K562 (cell line): ENCODE data around the gene NABP2. TPM values are rescaled to one million over a fixed set of nuclear protein-coding genes. Genes with fewer than 3 reads are reported as not detected.
A peak's percentile ranks its signal among the peaks of the same experiment; 100 is the strongest.

Source experiments
- AFF4 ChIP-seq: sonication (generic); formaldehyde crosslinking; IDR thresholded peaks from 2 replicates; pipeline ENCODE4 v1.8.0; 2023; ENCODE audit warnings: mild to moderate bottlenecking, missing genetic modification reagents
- CTBP1 ChIP-seq: fragments of 450-650 bp; IDR thresholded peaks from 2 replicates; pipeline ENCODE4 v1.6.1; 2016; ENCODE audit warnings: borderline replicate concordance
- EP400 ChIP-seq: fragments of 450-650 bp; IDR thresholded peaks from 2 replicates; pipeline ENCODE4 v1.6.1; 2017; ENCODE audit warnings: antibody characterized with exemption, mild to moderate bottlenecking, moderate library complexity
- FOXK2 ChIP-seq, 2 experiments: fragments of 450-650 bp; IDR thresholded peaks in 1 of 2; conservative IDR thresholded peaks in 1 of 2; 2 replicates each; pipeline ENCODE4 v1.6.1; 2016; ENCODE audit warnings: low read depth in 2 of 2, mild to moderate bottlenecking in 1 of 2
- GABPB1 ChIP-seq: sonication (generic); formaldehyde crosslinking; IDR thresholded peaks from 2 replicates; pipeline ENCODE4 v1.8.0; 2022; ENCODE audit warnings: mild to moderate bottlenecking, missing genetic modification reagents
- HNRNPK ChIP-seq: fragments of 200-400 bp; formaldehyde crosslinking; IDR thresholded peaks from one replicate; pipeline ENCODE4 v1.6.1; 2018; ENCODE audit warnings: mild to moderate bottlenecking, low read depth, low read length; ENCODE audit not compliant: poor library complexity, severe bottlenecking
- MAX ChIP-seq: sonication (generic); formaldehyde crosslinking; IDR thresholded peaks from 2 replicates; pipeline ENCODE4 v1.9.0; 2022; ENCODE audit warnings: mild to moderate bottlenecking, missing genetic modification reagents
- MAZ ChIP-seq, 2 experiments: fragments of 450-650 bp in 1 of 2; sonication (generic) in 1 of 2; formaldehyde crosslinking; IDR thresholded peaks in 1 of 2; conservative IDR thresholded peaks in 1 of 2; 2 replicates each; pipeline versions ENCODE4 v1.4.0 to v1.5.0; 2020; ENCODE audit warnings: mild to moderate bottlenecking in 1 of 2, missing genetic modification reagents in 1 of 2
- MIER1 ChIP-seq: fragments of 450-650 bp; IDR thresholded peaks from 2 replicates; pipeline ENCODE4 v1.6.1; 2016; ENCODE audit warnings: antibody characterized with exemption, mild to moderate bottlenecking, low read depth
- NR2C2 ChIP-seq, 2 experiments: fragments of 200-800 bp in 1 of 2; sonication (Bioruptor generic) in 1 of 2; sonication (generic) in 1 of 2; formaldehyde crosslinking in 1 of 2; IDR thresholded peaks; 2 replicates each; pipeline versions ENCODE4 v1.6.1 to v1.8.0; 2016 to 2022; ENCODE audit warnings: mild to moderate bottlenecking in 1 of 2, missing compliant biosample characterization in 1 of 2, missing genetic modification characterization in 1 of 2, missing genetic modification reagents in 1 of 2
- RNF219 ChIP-seq: fragments of 250-450 bp; sonication (Bioruptor Pico); IDR thresholded peaks from 2 replicates; pipeline ENCODE4 v1.5.0; 2022; ENCODE audit warnings: mild to moderate bottlenecking
- SNAPC5 ChIP-seq: fragments of 250-450 bp; sonication (Bioruptor Pico); IDR thresholded peaks from 2 replicates; pipeline ENCODE4 v1.8.0; 2021; ENCODE audit warnings: moderate library complexity, mild to moderate bottlenecking, inconsistent platforms
- YY1 ChIP-seq, 3 experiments: IDR thresholded peaks; 2 replicates each; pipeline ENCODE4 v1.6.1; 2011; ENCODE audit warnings: low read length in 2 of 3, mild to moderate bottlenecking in 2 of 3, moderate library complexity in 2 of 3, borderline replicate concordance in 1 of 3, control low read depth in 1 of 3, low read depth in 1 of 3; ENCODE audit not compliant: insufficient read depth in 3 of 3, insufficient replicate concordance in 2 of 3, control insufficient read depth in 1 of 3, insufficient read length in 1 of 3; ENCODE audit errors: extremely low read depth in 1 of 3
- ZBTB2 ChIP-seq: fragments of 450-650 bp; IDR thresholded peaks from 2 replicates; pipeline ENCODE4 v1.6.1; 2016; ENCODE audit warnings: antibody characterized with exemption
- ZNF12 ChIP-seq: sonication (generic); formaldehyde crosslinking; IDR thresholded peaks from 2 replicates; pipeline ENCODE4 v1.4.0; 2020; ENCODE audit warnings: mild to moderate bottlenecking, missing genetic modification reagents
- ZNF76 ChIP-seq: fragments of 250-450 bp; sonication (Bioruptor Pico); IDR thresholded peaks from 2 replicates; pipeline ENCODE4 v1.4.0; 2020; ENCODE audit warnings: mild to moderate bottlenecking, moderate library complexity, borderline replicate concordance
- ZNF780A ChIP-seq: fragments of 250-450 bp; sonication (Bioruptor Pico); IDR thresholded peaks from 2 replicates; pipeline ENCODE4 v1.5.0; 2021; ENCODE audit warnings: mild to moderate bottlenecking
- polyA plus RNA-seq, 8 experiments: library from polyadenylated mRNA; depleted of rRNA in 4 of 8; stranded (reverse) in 5 of 8; unstranded in 3 of 8; fragments of >200 nt; fragmentation: Nextera tagmentation in 2 of 8; fragmentation: Illumina TruSeq in 1 of 8; extraction: Ambion mirVana in 2 of 8; extraction: Trizol in 1 of 8; gene quantifications; 2 replicates each; pipeline versions ENCODE4 v1.2.1 to v1.2.3, GENCODE V29; 2011 to 2014; ENCODE audit warnings: inconsistent platforms in 1 of 8, missing spikeins in 1 of 8
- total RNA-seq, 7 experiments: library from RNA; depleted of rRNA in 6 of 7; stranded (reverse); fragments of >200 nt in 6 of 7; fragmentation: Illumina TruSeq in 2 of 7; extraction: Trizol in 2 of 7; gene quantifications; 2 replicates each; pipeline versions ENCODE4 v1.2.1 to v1.2.3, GENCODE V29; 2011 to 2021; ENCODE audit warnings: low replicate concordance in 1 of 7

The NABP2 gene
- total and polyA plus RNA-seq, 9 of the 15 experiments (the other 6 are each of a cell fraction or from before 2014, with no cell fraction given), result 11.3 to 60.6 (median 43.5) TPM

- no peak for TF ChIP-seq SNAPC5 (CRISPR knock-in tag)
- TF ChIP-seq ZNF76, result 0 out of 2 replicates have a peak, but pooled peaks have one; percentile 20
- TF ChIP-seq MAZ (CRISPR knock-in tag; conservative IDR thresholded peaks at IDR 0.05 in 1 of 2, IDR thresholded peaks at IDR 0.05 in 1 of 2), result peak in 1 of 2 experiments; percentile 84; a peak in 3 of 4 replicates
- peak; percentile 66 to 70; a peak in 2 of 4 replicates for TF ChIP-seq FOXK2 (conservative IDR thresholded peaks at IDR 0.05 in 1 of 2, IDR thresholded peaks at IDR 0.05 in 1 of 2; ENCODE audit: low read depth in 2 of 2)
- peak; percentile 98 for TF ChIP-seq CTBP1
- TF ChIP-seq EP400, result peak; percentile 86
- TF ChIP-seq ZBTB2, result no peak
- peak; percentile 71 for TF ChIP-seq NR2C2 (CRISPR knock-in tag; IDR thresholded peaks at IDR 0.05)
- no peak; the same call in 1 of the 2 replicates for TF ChIP-seq NR2C2 (tag; IDR thresholded peaks at IDR 0.05)
- no peak for TF ChIP-seq ZNF780A (CRISPR knock-in tag)
- peak; percentile 85 for TF ChIP-seq AFF4 (CRISPR knock-in tag)
- TF ChIP-seq MIER1, result no peak
- peak in 1 of 3 experiments; percentile 16 for TF ChIP-seq YY1 (IDR thresholded peaks at IDR 0.05; ENCODE audit: borderline replicate concordance in 1 of 3, control insufficient read depth in 1 of 3, extremely low read depth in 1 of 3, insufficient read depth in 3 of 3, insufficient read length in 1 of 3, insufficient replicate concordance in 2 of 3, low read depth in 1 of 3, low read length in 2 of 3)
- TF ChIP-seq GABPB1 (CRISPR knock-in tag), result peak; percentile 84
- no peak for TF ChIP-seq ZNF12 (CRISPR knock-in tag)
- TF ChIP-seq HNRNPK, result peak; percentile 19
- TF ChIP-seq MAX (CRISPR knock-in tag), result peak; percentile 70
- TF ChIP-seq RNF219 (CRISPR knock-in tag), result no peak
These were observed 42.7 kb downstream of the NABP2 start, which contains the start of gene COQ10A (continued) for GRCh38 chr12:56266693-56267442.
